GM13976 (cell line): ENCODE measurements around the gene KRTAP21-3.

Source experiments
- DNase-seq: peaks from one replicate; pipeline ENCODE4 v3.0.0; 2012; ENCODE audit warnings: low spot score
- CTCF ChIP-seq: IDR thresholded peaks from 2 replicates; pipeline ENCODE4 v1.5.1; 2012; ENCODE audit warnings: borderline replicate concordance, mild to moderate bottlenecking; ENCODE audit not compliant: insufficient read depth; ENCODE audit errors: extremely low read depth, missing control alignments, control extremely low read depth
- in situ Hi-C: fragments of 300-500 bp; cut with MboI; formaldehyde crosslinking; loops from one replicate; pipeline ENCODE4 v1.12.0; 2022; ENCODE audit warnings: low sequenced_read_pairs, mixed read lengths, inconsistent platforms; ENCODE audit not compliant: unreplicated experiment

KRTAP21-3 gene

GRCh38 chr21:30672985-30673650 lies 45.5 kb downstream of the KRTAP21-3 start:
- in situ Hi-C loops: no loop called here
- DNase-seq: no peak
- no peak for TF ChIP-seq CTCF

- in situ Hi-C loops: no loop called here
- no peak for DNase-seq
- TF ChIP-seq CTCF: no peak
Observed at GRCh38 chr21:30668776-30669175, 49.8 kb downstream of the KRTAP21-3 start.
